Urinary bladder (tissue), 4 donors: Measurements from ENCODE around the gene ANXA3. TPM values are rescaled to one million over a fixed set of nuclear protein-coding genes. Genes with fewer than 3 reads are reported as not detected.
"Not testable (repeated sequence)": the region's sequence is repeated elsewhere in the genome, so short reads cannot be mapped to it uniquely, and the experiment has no call there.

Experiments
- DNase-seq: peaks from one replicate; pipeline ENCODE4 v3.0.0-alpha.2; 2015; ENCODE audit errors: extremely low spot score
- H3K27ac ChIP-seq: one replicate; pipeline ENCODE4 v1.5.1; 2013; ENCODE audit warnings: low read depth, mild to moderate bottlenecking, moderate library complexity
- H3K36me3 ChIP-seq: one replicate; pipeline ENCODE4 v1.6.1; 2013; ENCODE audit warnings: mild to moderate bottlenecking, moderate library complexity; ENCODE audit not compliant: insufficient read depth
- H3K4me1 ChIP-seq: one replicate; pipeline ENCODE4 v1.6.1; 2013; ENCODE audit warnings: mild to moderate bottlenecking, moderate library complexity; ENCODE audit not compliant: insufficient read depth
- H3K4me3 ChIP-seq: one replicate; pipeline ENCODE4 v1.5.1; 2013; ENCODE audit warnings: low read depth, low read length
- WGBS: extraction: QIAGEN DNeasy Blood & Tissue Kit; methylation state at CpG from one replicate; pipeline ENCODE4 v1.1.7; 2013; 5-methylcytosine and 5-hydroxymethylcytosine counted together
- polyA plus RNA-seq: library from polyadenylated mRNA; stranded (reverse); fragments of 200-250 nt; gene quantifications from one replicate; pipeline ENCODE4 v1.2.3, GENCODE V29; 2013
- total RNA-seq: library from RNA; depleted of rRNA; stranded (reverse); fragments of >200 nt; gene quantifications from one replicate; pipeline ENCODE4 v1.2.3, GENCODE V29; 2014
- donor health status: healthy with polysubstance abuse.
- donor health status: healthy.

Gene ANXA3, protein sequence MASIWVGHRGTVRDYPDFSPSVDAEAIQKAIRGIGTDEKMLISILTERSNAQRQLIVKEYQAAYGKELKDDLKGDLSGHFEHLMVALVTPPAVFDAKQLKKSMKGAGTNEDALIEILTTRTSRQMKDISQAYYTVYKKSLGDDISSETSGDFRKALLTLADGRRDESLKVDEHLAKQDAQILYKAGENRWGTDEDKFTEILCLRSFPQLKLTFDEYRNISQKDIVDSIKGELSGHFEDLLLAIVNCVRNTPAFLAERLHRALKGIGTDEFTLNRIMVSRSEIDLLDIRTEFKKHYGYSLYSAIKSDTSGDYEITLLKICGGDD
- 29.1 TPM for total RNA-seq
- 2.7 TPM for polyA plus RNA-seq

DNA sequence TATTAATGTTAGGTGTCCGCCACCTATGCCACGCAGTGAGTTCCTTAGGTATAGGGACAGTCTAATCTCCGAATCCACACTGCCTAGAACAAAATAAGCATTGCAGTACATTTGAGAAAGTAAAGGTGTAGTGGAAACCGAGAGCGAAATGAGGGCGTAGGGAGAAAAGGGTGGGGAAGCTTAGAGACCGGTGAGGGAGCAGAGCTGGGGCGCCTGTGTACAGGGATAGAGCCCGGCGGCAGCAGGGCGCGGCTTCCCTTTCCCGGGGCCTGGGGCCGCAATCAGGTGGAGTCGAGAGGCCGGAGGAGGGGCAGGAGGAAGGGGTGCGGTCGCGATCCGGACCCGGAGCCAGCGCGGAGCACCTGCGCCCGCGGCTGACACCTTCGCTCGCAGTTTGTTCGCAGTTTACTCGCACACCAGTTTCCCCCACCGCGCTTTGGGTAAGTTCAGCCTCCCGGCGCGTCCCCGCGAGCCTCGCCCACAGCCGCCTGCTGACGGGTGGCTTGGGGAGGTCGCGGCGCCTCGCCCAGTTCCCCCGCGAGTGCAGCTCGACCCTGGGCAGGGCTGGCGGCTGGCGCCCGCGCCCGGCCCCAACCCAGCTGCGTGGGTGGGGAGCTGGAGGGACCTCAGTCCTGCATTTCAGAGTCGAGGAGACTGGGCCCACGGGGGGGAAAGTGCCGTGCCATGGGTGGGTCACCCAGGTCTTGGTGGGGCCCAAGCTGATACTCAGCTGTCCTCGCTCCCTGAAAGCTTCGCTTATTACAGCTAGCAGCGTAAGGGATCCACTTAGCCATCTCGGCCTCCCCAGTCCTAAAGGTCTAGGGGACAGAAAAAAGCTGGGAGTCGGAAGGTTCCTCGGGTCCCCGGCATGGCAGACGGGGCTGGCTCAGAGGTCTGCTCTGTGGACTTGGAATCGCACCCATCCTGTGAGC is at the start of gene ANXA3:
Gene ANXA3, plus strand, starts transcription at position 351 of the 932 bp plus-strand sequence. CDS start 2,704 bp downstream, outside the sequence.
- Histone ChIP-seq H3K36me3 (no peaks in the 10 kb centered on the region), H3K27ac (no peak within 1 kb of the TSS), H3K4me1 (no peaks in the 10 kb centered on the region), H3K4me3 (peak within 1 kb of the TSS; percentile 30)
- DNase-seq = no peak
- WGBS = 10% methylated on average over 65 of the region's 65 CpGs

DNA sequence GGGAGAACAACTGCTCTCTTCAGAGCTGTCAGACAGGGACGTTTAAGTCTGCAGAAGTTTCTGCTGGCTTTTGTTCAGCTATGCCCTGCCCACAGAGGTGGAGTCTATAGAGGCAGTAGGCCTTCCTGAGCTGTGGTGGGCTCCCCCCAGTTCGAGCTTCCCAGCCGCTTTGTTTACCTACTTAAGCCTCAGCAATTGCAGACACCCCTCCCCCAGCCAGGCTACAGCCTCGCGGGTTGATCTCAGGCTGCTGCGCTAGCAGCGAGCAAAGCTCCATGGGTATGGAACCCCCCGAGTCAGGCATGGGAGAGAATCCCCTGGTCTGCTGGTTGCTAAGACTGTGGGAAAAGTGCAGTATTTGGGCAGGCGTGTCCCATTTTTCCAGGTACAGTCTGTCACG is 45.3 kb upstream of the ANXA3 start:
- not testable (repeated sequence) for H3K36me3 ChIP-seq, DNase-seq, H3K4me1 ChIP-seq, H3K4me3 ChIP-seq, H3K27ac ChIP-seq
- WGBS = 67% methylated on average over 10 of the region's 10 CpGs

DNA sequence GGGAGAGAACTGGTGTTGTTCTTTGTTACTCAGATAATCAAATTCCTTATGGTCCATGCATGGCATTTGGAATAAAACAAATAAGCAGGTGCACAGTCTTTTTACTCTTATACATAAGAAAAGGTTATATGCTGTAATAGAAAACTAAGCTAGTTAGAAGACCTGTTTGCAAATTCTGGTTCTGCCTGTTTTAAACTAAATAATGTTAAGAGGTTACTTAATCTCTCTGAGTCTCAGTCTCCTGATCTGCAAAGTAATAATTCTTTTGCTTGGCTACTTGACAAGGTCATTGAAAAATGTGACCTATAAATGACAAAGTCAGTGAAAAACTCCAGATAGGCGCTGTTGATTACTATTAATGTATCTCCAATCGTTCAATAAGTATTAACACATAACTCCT is 42.5 kb upstream of the ANXA3 start:
- no peak for DNase-seq
- WGBS = 85% methylated on average over 2 of the region's 2 CpGs

DNA sequence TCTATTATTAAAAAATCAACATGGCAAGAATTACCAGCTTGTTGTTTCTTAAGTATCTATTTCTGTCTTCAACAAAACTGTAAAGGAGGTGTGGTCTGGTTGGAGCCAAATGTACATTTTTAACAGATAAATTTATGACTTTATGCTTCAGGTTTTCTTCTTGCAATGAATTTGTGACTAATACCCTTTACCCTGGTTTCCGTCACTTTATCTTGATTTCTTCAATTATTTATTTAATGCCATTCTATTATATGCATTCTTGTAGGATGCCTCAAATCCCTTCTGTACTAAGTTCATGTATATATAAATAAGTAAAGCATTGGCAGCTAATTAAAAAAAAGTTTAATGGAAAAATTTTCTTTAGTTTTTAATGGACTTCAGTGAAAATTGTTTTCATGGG is 41.5 kb upstream of the ANXA3 start:
- H3K27ac ChIP-seq = no peak overlapping the region
- WGBS = 87% methylated on average over 1 of the region's 1 CpG
- H3K4me1 ChIP-seq = no peaks in the 10 kb centered on the region
- no peak overlapping the region for H3K4me3 ChIP-seq
- H3K36me3 ChIP-seq = no peaks in the 10 kb centered on the region
- no peak for DNase-seq

More for the DNA sequence above, 42.5 kb upstream of the ANXA3 start:
- Histone ChIP-seq H3K36me3 (no peaks in the 10 kb centered on the region), H3K27ac (no peak overlapping the region), H3K4me1 (no peaks in the 10 kb centered on the region), H3K4me3 (no peak overlapping the region)

DNA sequence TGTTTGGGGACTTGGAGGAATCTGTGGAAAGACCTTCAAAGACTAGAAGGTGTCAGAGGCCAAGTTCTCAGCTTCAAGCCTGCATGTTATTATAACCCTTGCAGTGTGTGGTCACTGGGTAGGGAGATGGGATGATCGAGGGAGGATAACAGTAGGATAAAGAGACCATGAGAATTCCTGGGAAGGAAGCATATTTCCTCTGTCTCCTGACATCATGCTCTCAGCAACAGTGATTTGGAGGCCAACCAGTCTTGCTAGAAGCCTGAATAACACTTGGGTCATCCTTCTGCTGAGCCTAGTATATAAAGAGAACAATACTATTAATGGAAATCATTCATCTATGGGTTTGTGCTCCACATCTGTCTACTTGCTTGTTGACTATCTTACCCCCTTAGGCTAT is 40.9 kb upstream of the ANXA3 start:
- no peaks in the 10 kb centered on the region for H3K36me3 ChIP-seq
- H3K4me1 ChIP-seq = no peaks in the 10 kb centered on the region
- WGBS = 63% methylated on average over 1 of the region's 1 CpG
- no peak overlapping the region for H3K4me3 ChIP-seq
- H3K27ac ChIP-seq = no peak overlapping the region
- DNase-seq = no peak

DNA sequence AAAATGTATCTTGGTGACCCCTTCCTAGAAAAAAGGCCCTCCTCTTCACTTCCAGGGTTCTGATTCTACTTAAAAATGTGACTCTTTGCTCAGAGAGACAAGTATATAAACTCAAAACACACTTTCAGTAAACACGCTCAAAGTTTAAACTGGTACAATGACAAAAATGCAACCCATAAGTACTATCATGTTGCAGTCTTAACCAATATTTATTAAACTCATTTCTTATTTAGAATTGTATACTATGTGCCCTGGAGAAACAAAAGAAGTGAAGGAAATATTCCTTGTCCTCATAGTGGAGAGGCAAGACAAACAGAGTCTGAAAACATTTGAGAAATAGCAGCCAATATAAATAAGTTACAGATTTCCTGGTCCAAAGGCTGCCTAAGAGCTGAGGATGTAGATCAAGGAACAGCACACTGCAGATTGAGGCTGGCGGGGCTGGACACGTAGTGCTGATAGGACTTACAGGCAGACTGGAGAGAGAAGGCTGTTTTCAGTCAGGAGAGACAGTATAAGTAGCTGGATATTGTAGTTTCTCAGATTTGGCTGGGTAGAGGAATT is 39.1 kb upstream of the ANXA3 start:
- no peaks in the 10 kb centered on the region for H3K36me3 ChIP-seq
- no peak for DNase-seq
- H3K4me1 ChIP-seq = no peaks in the 10 kb centered on the region
- no peak overlapping the region for H3K27ac ChIP-seq
- no peak overlapping the region for H3K4me3 ChIP-seq
- WGBS = 66% methylated on average over 3 of the region's 3 CpGs

DNA sequence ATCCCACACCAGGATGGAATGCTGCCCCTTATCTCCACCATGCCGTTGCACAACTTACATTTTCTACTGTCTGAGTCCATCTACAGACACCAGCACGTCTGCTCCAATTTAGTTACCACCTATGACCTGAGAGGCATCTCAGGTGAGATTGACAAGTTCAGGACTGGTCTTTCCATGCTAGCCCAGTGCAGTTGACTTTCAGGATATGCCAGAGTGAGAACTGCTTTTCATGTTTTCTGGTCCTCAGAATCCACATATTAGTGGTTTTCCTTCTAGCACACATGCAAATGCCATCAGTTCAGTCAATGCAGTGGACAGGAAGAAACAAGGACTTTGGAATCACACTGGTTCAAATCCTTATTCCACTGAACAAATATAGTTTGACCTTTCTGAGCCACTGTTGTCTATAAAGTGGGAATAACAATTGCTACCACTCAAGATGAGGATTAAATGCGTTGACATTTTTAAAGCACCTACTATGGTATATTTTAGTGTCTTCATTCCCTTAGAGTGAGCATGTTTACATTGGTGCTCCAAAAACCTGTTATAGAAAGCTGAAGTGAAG is 38.1 kb upstream of the ANXA3 start:
- no peak for DNase-seq
- Histone ChIP-seq H3K4me3 (no peak overlapping the region), H3K36me3 (no peaks in the 10 kb centered on the region), H3K4me1 (no peaks in the 10 kb centered on the region), H3K27ac (no peak overlapping the region)
- WGBS = 87% methylated on average over 3 of the region's 3 CpGs

DNA sequence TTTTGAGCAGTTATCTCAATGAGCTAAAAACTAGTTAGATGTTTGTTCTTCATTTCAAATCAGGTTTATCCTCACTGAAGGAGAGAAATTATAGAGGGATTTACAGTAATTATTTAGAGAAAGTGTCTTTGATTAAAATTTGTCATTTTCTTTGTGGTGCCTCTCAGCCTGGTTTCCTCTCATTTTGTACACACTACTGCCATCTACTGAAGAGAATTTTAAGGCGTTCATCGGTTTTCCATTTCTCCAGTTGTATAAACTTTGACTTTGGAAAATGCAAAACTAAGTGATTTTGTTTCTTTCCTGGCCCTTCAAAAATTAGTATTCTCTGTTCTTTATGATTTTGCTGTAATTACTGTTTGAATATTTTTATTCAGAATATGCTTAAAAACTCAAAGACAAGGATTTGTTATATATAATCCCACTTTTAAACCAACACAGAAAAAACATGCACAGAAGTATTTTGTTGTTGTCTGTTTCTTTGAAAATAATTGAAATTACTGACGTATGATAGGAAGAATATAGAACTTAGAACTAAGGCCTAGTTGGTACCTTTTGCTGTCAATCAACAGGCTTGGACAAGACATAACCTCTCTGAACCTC is 34.4 kb upstream of the ANXA3 start:
- DNase-seq = peak; percentile 23

DNA sequence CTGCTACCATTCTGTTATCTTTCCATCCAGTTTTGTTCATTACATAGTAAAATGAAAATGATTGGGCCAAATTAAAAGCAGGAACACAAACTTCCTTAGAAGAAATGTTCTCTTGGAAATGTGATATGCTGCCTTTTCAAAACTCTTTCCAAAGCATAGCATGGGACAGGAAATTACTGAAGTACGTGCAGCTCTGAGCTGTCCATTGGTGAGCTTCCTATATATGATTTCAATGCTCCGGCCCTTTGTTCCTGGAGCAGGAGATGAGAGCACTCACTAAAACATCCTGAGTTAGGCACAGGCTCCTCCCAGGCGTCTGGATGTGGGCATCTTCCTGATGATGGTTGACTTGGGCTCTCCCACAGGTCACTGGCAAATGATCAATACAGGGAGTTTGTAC is 33.0 kb upstream of the ANXA3 start:
- no peak overlapping the region for H3K4me3 ChIP-seq
- DNase-seq = no peak
- H3K27ac ChIP-seq = no peak overlapping the region
- H3K4me1 ChIP-seq = no peaks in the 10 kb centered on the region
- no peaks in the 10 kb centered on the region for H3K36me3 ChIP-seq
- 77% methylated on average over 3 of the region's 3 CpGs for WGBS

More for the DNA sequence above, 34.4 kb upstream of the ANXA3 start:
- Histone ChIP-seq H3K36me3 (no peaks in the 10 kb centered on the region), H3K4me1 (no peaks in the 10 kb centered on the region), H3K4me3 (no peak overlapping the region), H3K27ac (no peak overlapping the region)
- WGBS = 22% methylated on average over 3 of the region's 3 CpGs

DNA sequence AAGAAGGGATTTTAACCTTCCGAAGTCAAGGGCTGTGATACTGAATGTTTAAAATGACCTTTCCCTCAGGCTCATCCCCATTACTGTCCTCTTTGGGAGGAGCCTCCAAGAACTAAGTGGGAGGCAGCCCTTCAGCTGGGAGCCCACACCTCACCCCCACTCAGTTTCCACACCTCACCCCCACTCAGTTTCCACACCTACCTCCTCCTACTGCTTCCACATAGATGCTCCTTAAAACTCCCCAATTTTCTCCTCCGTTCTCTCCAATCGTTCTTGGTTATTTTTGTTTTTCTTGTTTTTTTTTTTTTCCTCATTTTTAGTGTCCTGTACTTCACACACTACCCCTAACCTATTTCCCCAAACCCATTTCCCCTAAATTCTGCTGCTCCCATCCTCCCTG is 31.6 kb upstream of the ANXA3 start:
- Histone ChIP-seq H3K36me3 (no peaks in the 10 kb centered on the region), H3K4me1 (no peaks in the 10 kb centered on the region), H3K4me3 (no peak overlapping the region), H3K27ac (no peak overlapping the region)
- no peak for DNase-seq
- WGBS = 91% methylated on average over 3 of the region's 3 CpGs

DNA sequence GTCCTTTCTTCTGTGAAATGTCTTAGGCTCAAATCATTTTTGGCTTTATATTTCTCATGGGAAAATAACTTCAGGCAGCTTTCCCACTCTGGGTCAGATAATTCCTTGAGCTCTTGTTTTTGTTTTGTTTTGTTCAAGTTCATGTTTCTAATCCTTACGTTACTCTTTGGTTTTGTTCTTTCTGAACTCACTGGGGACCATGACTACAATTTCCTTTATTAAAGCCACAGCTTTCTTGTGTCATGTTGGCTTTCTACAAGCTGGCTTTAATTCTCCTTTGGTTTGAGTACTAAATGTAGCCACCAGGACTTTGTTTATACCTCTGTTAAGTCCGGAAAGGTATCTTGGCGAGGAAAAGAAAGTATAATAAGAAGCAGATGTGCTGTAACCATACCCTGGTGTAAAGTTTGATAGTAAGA is 30.8 kb upstream of the ANXA3 start:
- H3K27ac ChIP-seq = no peak overlapping the region
- H3K36me3 ChIP-seq = no peaks in the 10 kb centered on the region
- no peaks in the 10 kb centered on the region for H3K4me1 ChIP-seq
- 35% methylated on average over 3 of the region's 3 CpGs for WGBS
- H3K4me3 ChIP-seq = no peak overlapping the region
- DNase-seq = no peak

DNA sequence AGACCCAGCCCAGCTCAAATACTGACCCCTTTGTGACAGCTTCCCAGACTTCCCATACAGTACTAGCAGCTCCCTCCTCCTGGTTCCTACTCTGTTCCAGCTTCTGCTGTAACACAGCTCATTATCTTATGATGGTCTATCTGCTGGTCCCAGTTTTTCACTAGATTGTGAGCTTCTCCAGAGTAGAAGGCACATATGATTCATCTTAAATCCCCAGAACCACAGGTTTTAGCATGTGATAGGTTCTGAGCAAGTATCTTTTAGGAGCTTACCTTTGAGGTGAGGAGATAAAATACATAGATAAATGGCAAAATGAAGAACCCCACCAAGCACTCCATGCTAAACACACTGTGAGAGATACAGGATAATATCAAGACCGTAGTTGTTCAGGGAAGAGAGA is 27.6 kb upstream of the ANXA3 start:
- Histone ChIP-seq H3K27ac (no peak overlapping the region), H3K36me3 (no peaks in the 10 kb centered on the region), H3K4me1 (no peaks in the 10 kb centered on the region), H3K4me3 (no peak overlapping the region)
- WGBS = 94% methylated on average over 1 of the region's 1 CpG
- DNase-seq = no peak

DNA sequence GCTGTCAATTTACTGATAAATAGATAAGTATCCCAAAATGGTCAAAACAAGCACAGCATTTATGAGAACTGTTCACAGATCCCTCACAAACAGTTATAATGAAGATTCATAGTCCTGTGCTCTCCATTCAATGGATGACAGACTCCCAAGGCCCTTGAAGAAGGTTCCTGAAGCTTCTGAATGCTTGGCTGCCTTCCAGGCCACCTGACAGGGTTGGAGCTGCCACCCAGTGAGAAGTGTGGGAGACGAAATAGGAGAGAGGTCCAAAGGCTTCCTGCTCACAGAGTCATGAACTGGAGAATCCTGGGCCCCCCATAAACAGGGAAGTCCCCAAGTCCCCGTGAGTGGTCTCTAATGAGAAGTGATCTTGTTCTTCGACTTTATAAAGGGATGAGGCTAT is 26.0 kb upstream of the ANXA3 start:
- no peak overlapping the region for H3K27ac ChIP-seq
- no peaks in the 10 kb centered on the region for H3K4me1 ChIP-seq
- H3K36me3 ChIP-seq = no peaks in the 10 kb centered on the region
- WGBS = 80% methylated on average over 3 of the region's 3 CpGs
- DNase-seq = no peak
- no peak overlapping the region for H3K4me3 ChIP-seq
